Stimulated activated CD4-positive, alpha-beta T cell treated with anti-CD3 and anti-CD28 coated beads, Interleukin-1b, Interleukin-23, amount 100 ng/mL, for 1 hour (primary cell): Measurements from ENCODE around the gene ZBTB16.
A peak's percentile ranks its signal among the peaks of the same experiment; 100 is the strongest.

Experiments
- DNase-seq, 2 donors: peaks; one replicate each; pipeline ENCODE4 v3.0.0-alpha.2; 2020; ENCODE audit warnings: low read depth in 2 of 2

Gene ZBTB16

DNA sequence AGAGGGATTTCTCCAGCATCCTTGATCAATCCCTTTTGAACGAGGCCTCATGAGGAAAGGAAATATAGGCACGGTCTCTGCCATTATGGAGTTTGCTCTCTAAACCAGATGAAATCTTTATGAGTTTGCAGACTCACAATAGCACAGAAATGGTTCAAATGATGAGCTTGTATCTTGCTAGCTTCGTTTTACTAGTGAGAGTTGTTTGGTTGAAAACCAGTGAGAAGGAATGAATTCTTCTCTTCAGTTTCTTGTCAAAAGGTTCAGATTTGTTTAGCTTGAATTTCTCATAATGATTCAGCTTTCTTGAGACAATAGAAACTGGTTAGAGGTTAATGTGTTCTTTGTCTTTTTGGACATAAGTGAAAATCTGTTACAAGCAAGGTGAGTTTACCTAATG is 92.7 kb downstream of the ZBTB16 start:
- no peak for DNase-seq

DNA sequence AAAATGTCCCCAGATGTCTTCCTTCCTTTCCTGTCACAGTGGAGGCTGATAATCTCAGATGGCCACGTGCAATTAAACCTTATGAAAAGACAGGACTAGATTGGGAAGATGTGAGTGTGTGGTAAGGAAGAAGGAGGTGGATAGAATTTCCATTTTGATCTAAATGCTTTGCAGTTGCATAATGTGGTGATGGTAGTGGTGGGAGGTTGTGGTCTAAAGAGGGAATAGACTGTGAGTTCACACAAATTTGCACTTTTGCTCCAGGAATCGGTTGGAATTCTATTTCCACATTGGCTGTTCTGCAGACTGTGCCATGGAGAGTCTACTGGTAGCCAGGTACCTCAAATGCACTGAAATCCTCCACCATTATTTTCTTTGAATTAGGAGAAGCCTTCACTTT is 93.3 kb downstream of the ZBTB16 start:
- DNase-seq: no peak

DNA sequence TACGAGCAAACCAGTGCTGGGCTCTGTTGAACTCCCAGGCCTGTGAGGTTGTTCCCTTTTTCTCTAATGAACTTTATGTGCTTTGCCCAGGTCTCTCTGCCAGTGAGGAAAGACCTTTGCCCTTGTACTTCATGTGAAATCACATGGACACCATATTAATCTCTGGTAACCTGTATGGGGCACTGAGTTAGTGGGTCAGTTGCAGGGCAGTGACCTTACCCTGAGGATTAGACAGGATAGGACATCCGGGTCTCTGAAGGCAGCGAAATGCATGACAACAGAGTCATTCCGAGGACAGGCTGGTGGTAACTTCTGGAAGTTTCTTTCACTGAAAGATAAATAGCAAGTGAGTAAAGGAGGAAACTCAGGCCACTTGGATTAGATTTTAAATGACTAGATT is 93.7 kb downstream of the ZBTB16 start:
- DNase-seq: no peak

DNA sequence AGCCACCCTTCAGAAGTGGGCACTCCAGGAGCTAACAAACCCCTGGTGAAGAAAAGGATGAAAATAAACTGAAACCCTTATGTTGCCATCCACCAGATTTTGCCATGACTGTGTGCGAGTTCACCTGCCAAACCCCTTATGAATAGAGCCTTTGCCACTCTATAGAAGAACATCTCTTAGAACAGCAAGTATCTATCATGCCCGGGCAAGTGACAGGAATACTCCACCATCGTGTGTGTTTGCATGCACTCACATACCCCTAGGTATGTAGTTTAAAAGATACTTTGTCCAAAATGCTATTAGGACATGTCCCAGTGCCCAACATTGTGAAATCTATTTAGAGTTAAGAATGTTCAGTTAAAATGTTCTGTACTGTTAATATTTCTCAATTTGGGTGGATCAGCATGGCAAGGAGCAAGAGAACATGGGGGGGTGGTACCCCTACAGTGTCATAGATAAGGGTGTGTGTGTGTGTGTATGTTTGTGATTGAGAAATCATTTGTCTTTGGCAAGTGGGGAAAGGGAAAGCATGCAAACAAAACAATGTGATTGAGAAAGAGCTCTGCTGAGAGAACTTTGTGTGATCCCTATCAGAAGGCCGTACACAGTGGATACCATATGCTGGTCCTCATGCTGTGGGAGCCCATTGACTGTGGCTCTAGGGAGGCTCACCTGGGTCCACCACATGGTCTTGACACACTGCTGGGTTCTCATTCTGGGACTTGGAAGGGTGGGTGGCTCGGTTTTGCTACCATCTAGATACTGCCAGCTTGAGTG is 94.9 kb downstream of the ZBTB16 start:
- no peak for DNase-seq

DNA sequence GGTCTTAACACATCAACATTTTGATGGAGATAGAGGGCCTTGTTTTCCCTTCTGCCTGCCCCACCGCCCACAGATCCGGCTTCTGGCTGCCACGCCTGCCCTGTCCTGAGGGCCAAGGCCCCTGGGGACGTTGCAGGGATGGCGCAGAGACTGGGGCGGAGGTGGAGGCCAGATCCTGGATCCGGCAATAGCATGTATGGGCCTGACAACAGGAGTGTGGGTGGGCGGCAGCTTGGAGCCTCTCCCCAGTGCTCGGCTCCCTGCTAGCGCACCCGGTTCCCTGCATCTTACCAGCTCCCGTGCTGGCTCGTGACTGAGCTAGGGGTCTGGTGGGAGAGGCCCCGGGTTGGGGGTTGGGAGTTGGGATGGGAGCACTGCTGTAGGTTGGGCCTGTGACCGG is 95.6 kb downstream of the ZBTB16 start:
- DNase-seq: no peak

DNA sequence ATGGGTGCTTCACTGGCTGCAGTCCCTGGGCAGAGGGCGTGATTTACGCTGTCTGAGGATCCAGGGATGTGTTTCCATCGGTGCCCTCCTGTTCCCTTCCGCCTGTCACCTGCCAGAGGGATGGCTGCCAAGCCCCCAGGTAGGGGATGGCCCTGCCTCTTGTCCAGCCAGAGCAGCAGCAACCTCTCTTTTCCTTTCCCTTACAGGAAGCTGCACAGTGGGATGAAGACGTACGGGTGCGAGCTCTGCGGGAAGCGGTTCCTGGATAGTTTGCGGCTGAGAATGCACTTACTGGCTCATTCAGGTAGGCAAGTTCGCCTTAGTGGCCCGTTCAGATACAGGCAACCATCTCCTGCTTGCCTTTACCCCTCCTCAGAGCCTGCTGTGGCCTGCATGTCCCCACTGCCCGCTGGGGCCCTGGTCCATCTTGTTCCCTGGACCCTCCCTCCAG is 96.6 kb downstream of the ZBTB16 start:
- no peak for DNase-seq

DNA sequence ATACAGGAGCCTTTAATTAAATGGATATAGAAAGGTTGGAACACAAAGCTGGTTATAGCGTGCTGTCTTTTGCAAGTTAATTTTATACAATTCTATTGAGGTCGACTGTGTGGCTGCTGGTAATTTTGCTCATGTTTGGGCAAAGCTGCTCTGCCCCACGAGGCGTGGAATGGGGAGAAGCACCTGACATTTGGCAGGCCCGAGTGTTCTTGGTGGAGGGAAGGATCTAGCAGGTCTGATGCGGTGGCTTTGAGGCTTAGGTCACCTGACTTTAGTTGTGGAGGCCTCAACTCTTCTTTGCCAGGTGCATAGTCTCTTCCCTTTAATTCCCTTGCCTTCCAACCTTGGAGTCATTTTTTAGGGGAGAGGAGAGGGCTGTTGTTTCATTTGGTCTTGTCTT is 97.3 kb downstream of the ZBTB16 start:
- no peak for DNase-seq

DNA sequence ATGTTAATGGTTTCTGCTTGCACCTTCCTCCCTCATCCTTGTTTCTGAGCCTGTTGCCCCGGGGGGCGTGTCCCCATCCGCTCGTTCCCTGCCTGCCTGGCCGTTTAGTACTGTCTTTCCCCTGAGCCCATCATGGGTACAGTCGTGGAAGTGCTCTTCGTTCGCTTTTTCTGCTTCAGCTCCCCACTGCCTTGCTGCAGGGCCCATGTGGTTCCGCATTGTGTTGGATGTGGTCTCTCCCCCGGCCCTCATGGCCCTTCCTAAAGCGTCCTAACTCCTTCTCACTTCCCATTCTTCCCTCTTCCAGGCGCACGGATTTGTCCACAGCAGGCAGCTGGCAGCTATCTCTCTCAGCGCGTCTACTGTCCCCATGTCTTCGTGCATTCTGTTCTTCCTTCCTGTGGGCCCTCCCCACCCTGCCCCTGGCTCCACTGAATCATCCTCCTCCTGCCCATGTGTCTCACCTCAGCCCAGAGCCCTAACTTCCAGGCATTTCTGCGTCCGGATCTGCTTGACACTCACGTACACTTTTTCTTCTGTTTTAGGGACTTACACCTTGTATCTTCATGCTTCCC is 98.1 kb downstream of the ZBTB16 start:
- no peak for DNase-seq

DNA sequence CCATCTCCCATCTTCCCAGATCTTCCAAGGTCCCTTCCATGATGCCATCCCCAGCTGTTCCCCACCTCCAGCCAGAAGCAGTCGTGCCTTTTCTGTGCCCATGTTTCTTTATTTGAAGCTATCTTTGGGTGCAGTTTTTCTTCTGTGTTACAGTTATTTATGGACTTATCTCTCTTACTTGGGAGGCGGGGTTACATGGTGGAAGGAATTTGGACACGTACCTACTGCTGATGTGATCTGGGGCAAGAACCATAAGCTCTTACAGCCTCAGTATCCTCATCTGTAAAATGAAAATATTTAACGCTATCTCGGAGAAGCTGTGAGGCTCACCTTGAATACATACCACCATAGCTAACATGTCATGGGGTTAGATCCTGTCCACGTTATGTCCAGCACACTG is 98.9 kb downstream of the ZBTB16 start:
- no peak for DNase-seq

DNA sequence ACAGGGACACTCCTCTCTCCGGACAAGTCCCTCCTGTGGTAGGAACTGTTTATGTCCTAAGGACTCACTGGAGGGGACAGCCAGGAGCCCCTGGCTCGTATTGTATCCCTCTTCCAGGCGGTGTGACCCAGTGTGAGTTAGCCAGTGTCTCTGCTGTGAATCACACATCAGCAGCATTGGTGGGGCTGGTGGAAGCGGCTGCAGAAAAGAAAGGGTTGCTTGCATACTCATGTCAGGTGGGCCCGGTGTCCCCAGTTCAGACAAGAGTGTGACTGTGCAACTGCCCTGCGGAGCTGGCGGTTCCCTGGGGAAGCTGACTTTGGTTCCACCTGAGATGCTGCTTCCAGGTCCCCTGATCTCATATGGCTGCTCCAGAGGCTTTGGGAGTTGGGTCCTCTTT is 99.4 kb downstream of the ZBTB16 start:
- DNase-seq: no peak

DNA sequence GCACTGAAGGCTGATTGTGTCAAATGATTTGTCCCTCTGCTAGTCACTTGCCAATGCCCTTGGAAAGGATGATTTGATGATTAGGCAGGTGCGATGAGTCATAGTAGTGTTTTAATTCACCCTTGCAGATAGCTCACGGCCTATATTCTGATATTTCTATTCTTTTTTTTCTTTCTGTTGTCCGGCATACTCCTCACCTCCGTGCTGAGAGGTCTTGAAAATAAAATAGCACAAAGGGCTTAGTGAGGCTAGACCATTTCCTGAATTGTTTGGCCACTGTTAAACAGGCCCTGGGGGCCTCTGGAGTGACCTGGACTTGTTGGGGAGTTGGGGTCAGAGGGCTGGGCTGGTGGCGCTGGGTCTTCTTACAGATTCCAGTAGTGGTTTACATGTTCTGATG is 99.8 kb downstream of the ZBTB16 start:
- no peak for DNase-seq

DNA sequence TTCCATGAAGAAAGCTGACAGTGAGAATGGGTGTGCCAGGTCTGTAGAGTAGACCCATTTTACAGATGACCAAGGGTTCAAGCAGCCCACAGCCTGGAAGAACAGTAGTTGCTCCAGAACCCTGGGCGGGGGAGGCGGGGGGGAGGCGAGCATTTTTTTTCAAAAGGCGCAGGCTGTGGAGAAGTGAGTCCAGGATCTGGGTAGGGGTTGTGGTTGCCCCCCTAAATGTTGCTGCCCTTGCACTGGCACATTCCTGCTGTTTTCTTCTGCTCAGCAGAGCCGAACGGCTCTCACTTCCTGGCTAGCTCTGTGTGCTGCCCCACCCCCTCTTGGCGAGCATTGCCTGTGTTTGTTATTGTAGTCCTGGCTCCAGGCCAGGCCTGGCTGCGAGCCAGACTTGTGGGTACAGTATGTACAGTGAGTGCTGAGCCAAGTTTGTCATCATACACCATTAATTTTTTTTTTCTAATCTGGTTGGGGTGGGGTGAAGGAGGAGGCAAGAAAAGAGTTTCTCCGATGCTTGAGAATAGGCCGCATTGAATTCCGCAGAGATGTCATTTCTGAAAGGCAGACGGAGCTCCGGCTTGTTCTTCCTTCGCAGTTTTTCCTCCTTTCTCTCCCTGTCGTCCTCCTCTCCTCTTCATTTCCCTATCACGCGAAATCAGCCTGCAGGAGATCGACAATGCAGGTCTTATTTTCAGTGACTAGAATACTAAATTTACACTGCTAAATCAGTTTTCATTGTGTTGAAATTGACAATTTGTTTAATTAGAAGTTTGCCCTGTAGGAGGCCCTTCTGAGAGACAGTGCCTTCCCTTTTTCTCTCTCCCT is 100.5 kb downstream of the ZBTB16 start:
- DNase-seq: peak; percentile 72 to 94

DNA sequence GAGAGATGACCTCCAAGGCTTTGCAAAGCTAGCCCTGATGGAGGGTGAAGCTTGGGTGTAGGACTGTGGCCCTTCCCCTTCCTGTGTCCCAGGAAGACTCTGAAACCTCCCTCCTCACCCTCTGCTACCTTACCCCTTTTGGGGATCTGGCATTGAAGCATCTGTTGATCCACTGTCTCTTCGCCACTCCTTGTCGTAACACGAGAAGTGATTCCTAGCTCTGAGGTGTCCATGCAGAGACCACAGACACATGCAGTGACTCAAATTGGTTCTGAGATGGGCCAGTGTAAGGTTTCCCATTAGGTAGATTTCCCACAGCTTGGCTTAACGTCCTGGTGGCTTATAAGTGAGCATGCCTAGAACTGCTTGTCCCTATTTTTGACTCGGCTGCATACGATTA is 101.4 kb downstream of the ZBTB16 start:
- DNase-seq: no peak

DNA sequence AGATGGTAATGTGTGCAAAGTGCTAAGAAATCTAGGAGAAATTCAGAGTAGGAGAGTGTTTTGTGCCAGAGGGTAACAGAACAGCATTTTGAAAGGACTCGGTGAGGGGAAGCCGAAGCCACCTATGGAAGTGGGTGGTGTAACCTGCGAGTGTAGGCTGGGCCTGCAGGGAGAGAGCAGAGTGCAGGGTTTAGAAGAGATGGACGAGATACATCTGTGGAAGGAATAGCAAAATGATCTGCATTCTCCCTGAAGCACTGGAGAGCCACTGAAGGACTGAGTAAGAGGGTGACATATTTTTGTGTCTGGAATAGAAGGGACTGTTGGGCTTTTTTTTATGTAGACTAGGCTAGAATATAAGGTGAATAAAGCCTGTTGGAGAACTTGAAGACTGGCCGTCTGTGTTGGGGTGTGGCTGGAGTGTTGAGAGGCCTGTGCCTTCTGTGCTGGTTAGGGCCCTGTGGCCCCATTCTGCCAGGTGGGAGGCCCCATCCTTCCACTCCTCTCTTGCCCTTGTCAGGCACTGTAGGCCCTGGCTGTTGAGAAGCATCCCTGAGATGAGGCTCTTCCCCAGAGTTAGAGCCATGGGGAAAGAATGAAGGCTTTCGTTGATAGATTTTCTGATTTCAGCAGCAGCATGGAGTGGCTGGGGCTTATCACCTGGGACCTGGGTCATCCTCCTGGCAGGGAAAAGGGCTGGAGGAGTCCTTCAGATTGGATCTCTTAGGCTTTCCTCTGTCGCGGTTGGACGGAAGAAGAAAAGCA is 102.2 kb downstream of the ZBTB16 start:
- no peak for DNase-seq

DNA sequence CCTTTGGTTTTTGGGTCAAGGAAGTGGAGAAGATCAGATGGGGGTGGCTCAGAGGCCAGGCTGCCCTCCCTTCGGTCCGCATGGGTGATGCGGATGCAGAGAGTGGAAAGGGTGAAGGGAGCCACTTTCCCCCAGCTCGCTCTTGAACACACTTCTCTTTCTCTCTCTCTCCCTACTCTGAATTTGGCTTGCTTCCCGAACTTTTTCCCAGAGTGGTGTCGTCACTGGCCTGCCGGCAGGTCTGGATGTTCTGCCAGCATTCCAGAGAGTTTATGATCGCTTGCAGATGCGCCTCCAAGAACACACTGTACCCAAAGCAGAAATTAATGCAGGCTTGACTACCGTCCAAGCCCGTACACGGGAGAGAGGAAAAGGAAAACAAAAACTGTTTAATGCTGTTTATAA is 103.2 kb downstream of the ZBTB16 start:
- DNase-seq: no peak

DNA sequence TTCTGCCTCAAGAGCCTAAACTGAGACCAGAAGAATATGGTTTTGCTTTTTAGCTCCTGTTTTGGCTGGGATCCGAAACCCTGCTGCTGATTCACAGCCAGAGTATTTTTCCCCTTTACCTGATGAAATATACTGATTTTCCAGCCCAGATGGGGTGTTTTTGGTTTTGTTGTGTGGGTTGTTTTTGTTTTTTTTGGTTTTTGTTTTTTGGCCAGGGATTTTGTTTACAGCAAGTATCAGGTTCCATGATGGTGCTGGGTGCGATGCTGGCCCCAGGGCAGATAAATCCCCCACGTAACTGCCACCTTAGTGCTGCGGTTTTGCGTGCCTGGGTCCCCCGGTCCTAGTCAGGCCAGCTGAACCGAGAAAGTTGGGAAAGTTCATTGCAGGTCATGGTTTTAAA is 103.7 kb downstream of the ZBTB16 start:
- no peak for DNase-seq

DNA sequence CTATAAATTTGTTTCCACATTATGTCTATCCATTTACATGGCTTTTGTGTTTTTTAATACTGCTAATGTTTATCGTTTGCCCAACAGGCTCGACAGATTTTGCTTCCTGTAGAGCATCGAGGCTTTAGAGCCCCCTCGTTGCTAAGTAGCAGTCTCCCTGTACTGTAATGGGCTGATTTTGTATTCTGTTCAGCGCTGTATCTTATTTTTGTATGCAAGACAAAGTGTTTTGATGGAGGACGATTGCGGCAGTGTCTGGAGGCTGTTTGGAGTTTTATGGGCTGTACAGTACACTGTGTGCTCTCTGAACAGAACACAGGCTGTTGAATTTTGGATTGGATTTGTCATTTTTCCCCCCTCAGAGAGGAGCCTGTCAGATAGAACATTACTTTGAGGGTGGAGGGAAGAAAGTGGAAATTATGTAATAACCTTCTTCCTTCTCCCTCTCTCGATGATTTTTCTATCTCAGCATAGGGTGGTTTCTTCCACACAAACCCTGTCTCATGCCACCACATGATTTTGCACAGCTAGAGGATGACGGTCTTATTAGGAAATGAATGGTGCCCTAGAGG is 104.4 kb downstream of the ZBTB16 start:
- DNase-seq: no peak

DNA sequence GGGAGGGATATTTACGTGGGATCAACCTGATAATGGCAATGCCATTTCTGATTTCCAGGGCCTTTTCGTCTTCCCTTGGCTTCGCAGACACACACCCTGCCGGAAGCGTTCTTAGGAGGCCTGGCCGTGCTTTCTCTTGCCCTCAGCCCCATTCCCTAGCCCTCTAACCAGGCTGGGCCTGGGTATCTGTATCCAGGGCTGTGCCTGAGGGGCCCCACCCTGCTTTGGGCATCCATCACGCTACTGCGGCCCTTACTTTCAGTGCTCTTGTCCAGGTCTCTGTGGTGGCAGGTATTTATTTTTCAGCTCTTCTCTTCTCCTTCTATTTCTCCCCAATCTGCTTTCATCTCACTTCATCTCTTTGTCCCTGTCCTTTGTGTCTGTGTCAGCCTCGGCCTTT is 105.0 kb downstream of the ZBTB16 start:
- DNase-seq: no peak

DNA sequence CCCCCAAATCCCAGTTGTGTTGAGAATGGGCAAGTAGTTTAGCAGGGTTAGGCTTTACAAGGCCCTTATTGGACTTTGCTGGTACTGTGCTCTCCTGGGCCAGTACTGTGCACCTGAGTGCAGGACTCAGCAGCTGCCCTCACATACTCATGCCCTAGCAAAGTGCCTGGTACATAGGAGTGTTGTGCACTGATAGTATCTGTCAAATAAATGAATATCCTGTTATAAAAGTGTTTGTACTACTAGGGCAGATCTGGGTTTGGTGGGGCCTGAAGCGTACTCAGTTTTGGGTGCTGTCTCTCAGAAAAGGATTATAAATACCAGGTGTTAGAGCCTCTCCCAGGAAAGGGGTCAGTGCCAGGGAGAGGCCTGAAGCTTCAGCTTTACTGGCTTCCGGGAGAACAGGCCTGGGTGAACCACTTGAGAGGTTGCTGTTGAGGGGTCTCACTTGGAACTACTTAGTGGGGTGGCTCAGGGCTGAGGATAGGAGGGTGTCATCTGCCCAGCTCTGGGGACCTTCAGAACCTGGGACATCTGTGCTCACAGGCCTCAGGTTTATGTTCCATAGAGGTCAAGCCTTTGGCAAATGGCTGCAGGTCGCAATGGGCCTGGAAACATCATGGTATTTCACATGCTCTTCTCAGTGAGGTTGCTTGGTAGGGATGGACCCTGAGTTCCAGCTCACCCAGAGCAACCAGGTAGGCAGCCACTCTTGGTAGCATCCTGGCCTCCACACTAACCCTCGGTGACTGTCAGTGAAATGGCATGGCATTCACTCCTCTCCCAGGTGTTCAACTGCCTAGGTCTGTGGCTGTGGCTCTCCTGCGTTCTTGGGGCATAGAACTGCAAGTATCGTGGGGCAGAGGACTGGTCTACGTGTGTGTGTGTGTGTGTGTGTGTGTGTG is 106.1 kb downstream of the ZBTB16 start:
- DNase-seq: no peak

DNA sequence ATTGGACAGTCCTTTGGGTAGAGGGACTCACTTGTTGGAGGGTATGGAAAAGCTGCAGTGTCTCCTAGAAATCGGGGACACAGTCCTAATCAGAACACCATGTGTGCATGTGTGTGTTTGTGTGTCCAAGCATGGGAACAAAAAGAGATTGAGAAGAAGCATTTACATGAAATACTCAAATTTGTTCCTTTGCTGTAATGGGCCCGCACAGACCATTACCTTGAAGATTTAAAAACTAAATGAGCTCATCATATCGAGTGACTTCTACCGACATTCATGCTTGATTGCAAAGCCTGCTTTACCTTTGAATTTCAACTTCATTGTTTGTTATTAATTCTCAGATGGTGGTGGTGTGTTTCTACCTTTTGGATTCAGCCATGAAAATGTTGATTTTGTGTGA is 106.9 kb downstream of the ZBTB16 start:
- no peak for DNase-seq

DNA sequence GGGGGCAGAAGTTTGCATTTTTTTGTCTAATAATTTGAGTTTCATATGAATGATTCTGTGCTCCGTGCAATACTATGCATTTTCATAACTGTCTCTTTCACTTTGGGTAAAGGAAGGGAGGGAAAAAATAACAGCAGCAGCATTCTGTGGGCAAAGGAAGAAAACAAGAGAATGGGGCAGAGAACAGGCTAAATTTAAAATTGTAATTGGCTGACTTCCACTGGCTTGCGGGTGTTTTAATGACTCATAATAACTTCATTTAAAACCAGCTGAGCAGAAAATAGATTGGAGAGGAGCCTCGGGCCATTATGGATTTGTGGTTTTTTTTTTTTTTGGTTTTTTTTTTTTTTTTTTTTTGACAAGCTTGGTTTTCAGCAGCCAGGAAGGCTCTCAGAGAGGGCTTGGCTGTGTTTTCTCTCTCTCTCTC is 107.4 kb downstream of the ZBTB16 start:
- no peak for DNase-seq
